Astrocyte (in vitro differentiated cells and primary cell): ENCODE measurements around the gene ADCY5.

ENCODE experiments used
- EZH2 ChIP-seq: IDR thresholded peaks from 2 replicates; pipeline ENCODE4 v1.6.1; 2012; ENCODE audit warnings: mild to moderate bottlenecking, low read length, inconsistent platforms; ENCODE audit not compliant: insufficient read depth
- TF ChIP-seq, protein P1 (sequence below): IDR thresholded peaks from 2 replicates; pipeline ENCODE4 v1.5.1; 2011; ENCODE audit warnings: low read depth, mild to moderate bottlenecking, inconsistent platforms, low read length, moderate library complexity; ENCODE audit not compliant: insufficient read depth

DNA sequence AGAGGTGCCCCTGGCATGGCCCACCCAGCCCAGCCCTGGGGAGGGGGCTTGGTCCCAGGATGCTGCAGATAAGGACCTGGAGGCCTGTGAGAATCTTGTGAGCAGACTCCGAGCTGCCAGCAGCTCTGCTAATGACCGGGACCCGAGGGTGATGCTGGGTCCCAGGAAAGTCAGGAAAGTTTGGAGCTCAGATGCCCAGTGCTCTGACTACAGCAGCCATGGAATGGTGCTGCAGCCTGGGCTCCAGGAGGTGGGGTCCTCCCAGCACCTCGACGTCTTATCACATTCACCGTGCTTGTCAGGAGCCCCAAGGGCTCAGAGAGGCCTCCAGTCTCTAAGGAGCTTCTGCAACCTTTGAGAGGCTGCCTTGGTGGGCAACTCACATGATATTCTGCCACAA lies 34.3 kb upstream of the ADCY5 start:
- TF ChIP-seq, protein P1, sequence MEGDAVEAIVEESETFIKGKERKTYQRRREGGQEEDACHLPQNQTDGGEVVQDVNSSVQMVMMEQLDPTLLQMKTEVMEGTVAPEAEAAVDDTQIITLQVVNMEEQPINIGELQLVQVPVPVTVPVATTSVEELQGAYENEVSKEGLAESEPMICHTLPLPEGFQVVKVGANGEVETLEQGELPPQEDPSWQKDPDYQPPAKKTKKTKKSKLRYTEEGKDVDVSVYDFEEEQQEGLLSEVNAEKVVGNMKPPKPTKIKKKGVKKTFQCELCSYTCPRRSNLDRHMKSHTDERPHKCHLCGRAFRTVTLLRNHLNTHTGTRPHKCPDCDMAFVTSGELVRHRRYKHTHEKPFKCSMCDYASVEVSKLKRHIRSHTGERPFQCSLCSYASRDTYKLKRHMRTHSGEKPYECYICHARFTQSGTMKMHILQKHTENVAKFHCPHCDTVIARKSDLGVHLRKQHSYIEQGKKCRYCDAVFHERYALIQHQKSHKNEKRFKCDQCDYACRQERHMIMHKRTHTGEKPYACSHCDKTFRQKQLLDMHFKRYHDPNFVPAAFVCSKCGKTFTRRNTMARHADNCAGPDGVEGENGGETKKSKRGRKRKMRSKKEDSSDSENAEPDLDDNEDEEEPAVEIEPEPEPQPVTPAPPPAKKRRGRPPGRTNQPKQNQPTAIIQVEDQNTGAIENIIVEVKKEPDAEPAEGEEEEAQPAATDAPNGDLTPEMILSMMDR, result no peak
- TF ChIP-seq EZH2, result no peak
